Measurements from ENCODE around the gene ABCA13.
A peak's percentile ranks its signal among the peaks of the same experiment; 100 is the strongest.

Gene ABCA13

DNA sequence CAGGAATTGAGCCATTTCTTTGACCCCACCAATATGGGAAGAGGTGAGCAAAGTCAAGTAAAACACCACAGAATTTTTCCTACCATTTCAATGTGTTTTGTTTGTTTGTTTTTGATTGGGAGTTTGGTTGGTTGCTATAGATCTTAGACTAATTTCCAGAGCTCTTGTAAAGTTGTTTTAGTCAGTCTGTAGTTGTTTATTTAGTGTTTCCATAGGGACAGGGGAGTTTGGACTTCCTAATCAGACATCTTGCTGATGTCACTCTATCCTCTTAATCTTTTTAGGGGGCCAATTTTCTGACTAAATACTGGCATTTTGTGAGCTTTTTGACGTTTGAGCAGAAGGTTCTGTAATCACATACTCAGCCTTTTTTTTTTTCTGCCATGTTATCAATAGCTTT, 266.9 kb downstream of the ABCA13 start:
- no peak for DNase-seq

GRCh38 chr7:48441848-48442492, 270.7 kb downstream of the ABCA13 start:
- DNase-seq, result no peak

GRCh38 chr7:48443051-48443450, 271.8 kb downstream of the ABCA13 start:
- no peak for DNase-seq

DNA sequence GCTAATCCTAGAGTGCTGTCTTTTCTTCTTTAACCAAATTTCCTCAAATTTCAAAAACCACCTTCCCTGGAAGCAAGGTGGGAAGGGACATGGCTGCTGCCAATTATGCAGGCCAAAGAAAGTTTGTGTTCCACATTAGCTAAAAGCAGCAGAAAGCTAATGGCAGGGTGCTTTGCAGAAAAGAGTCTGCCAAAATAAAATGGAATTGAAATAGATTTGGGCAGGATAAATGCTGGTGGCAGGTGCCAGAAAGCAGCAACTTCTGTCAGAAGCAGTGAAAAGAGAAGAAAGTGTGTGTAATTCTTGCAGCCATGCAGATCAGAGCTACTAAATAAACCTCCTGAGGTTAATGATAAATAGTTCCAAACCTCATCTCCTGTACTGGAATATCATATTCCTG, 275.5 kb downstream of the ABCA13 start:
- DNase-seq, result no peak

DNA sequence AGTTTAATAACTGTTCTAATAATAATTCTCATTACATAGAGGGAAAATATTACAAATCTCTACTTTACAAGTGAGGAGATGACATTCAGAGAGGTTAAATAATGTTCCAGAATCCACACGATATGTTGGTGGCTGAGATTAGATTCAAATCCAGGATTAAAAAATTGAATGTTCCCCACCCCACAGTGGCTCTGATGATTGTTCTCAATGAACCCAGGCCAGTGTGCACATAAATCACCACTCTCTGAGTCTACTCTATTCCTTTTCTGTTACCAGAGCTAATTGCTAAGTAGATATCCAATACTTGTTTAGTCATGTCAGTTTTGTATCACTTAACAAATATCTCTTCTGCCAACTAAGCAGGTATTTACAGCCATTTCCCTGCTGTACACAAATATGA, 281.0 kb downstream of the ABCA13 start:
- DNase-seq, result no peak

GRCh38 chr7:48454750-48455192, 283.5 kb downstream of the ABCA13 start:
- no peak for DNase-seq

- no peak for DNase-seq
Measured at GRCh38 chr7:48455363-48455762, 284.1 kb downstream of the ABCA13 start.

DNA sequence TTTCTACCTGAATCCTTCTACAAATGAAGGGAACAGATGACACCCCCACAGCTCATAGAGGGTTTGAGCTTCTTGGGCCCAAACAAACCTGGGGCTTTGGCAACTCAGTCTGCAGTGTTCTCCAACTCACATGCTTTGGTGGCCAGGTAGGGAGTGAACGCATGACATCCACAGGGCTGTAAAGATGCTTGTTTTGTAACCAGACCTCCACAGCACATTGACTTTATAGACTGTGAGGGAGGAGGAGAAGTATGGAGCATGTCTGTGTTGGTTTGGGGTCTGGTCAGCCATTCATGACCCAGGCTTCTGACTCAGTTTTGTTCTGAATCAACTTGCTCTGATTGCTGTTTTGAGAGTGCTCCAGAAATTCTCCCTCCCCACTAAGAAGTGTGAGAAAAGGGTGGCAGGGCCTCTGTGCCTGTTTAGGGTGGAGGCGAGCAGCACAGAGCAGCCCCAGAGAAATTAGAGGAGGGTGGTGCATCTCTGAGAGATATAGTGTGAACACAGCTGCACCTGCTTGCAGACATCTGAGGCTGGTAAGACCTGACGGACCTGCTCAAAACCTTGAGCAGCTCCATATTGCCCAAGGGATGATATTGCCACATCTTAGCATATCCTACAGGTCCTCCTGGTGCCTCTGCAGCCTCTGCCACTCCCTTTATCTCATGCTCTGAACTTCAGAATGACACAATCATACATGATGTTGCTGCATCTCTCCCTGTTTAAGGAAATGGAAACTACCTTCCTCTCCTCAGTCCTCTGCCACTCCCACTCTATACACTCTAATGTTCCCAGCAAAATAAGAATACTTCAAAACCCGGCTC, 287.7 kb downstream of the ABCA13 start:
- peak; percentile 40 for DNase-seq

GRCh38 chr7:48466713-48467112, 295.5 kb downstream of the ABCA13 start:
- no peak for DNase-seq

GRCh38 chr7:48471196-48471595, 299.9 kb downstream of the ABCA13 start:
- no peak for DNase-seq

DNA sequence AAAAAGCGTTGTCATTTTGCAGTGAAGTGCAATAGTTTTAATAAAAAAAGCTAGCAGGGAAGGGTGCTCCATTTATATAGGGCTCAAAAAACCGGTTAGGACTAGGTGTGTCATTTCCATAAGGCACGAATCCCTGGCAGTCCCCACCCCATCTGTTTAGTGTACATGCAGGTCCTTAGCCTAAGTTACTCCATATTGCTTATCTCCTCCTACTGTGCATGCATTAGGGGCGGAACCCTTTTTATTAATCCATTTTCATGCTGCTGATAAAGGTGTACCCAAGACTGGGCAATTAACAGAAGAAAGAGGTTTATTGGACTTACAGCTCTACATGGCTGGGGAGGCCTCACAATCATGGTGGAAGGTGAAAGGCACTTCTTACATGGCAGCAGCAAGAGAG, 301.4 kb downstream of the ABCA13 start:
- DNase-seq, result no peak

- DNase-seq, result no peak
Measured at GRCh38 chr7:48473205-48473865, 302.1 kb downstream of the ABCA13 start.

GRCh38 chr7:48481235-48481634, 310.0 kb downstream of the ABCA13 start:
- no peak for DNase-seq

DNA sequence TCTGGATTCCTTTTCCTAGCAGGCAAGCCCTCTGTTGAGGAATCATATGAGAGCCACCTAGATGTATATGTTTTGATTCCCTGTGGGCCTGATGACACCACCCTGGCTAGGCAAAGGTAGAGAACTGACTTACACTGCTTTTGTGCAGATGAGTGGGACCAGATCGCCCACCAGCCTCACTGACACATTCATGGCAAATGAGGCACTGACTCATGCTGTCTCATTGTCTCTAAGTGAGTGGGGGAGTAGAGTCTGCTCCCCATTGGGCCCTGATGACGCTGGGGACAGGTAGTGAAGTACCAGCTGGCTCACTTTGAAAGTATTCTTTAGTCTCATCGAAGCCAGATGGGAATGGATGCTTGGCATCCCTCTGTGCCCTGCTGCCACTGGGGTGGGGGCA, 326.3 kb downstream of the ABCA13 start:
- DNase-seq, result no peak

GRCh38 chr7:48502021-48502420, 330.8 kb downstream of the ABCA13 start:
- no peak for DNase-seq

GRCh38 chr7:48505051-48505450, 333.8 kb downstream of the ABCA13 start:
- no peak for DNase-seq

- no peak for DNase-seq
Measured at GRCh38 chr7:48505466-48505865, 334.2 kb downstream of the ABCA13 start.

GRCh38 chr7:48506569-48506968, 335.3 kb downstream of the ABCA13 start:
- no peak for DNase-seq

GRCh38 chr7:48511080-48511479, 339.8 kb downstream of the ABCA13 start:
- no peak for DNase-seq

DNA sequence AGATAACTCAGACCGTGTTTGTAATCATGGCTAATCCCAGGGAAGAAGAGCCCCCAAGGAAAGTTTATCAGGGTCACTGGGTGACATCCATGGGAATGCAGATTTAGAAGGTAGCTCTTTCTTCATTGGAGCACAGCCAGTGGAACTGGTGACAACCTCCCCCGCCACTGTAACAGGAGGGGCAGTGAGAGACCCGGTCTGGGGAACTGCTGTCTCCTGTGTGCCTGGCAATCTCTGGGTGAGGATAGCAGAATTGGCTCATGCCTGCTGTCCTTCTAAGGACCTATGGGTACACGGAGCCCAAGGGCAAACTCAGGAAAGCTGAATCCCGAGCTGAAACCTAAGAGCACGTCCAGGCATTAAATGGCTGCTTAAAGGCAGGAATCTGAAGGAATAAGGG, 341.6 kb downstream of the ABCA13 start:
- DNase-seq, result no peak

- DNase-seq, result peak; percentile 33
Measured at GRCh38 chr7:48515171-48515570, 343.9 kb downstream of the ABCA13 start.

GRCh38 chr7:48518092-48518491, 346.8 kb downstream of the ABCA13 start:
- peak; percentile 28 for DNase-seq

- no peak for DNase-seq
Measured at GRCh38 chr7:48522692-48523091, 351.4 kb downstream of the ABCA13 start.
